CD4-positive, alpha-beta T cell treated with Interleukin-17A for 4 hours (primary cell): ENCODE data around the gene IL18RAP.

Experiments used
- DNase-seq: peaks from one replicate; pipeline ENCODE4 v3.0.0-alpha.2; 2020; ENCODE audit warnings: mixed read lengths

The IL18RAP gene

DNA sequence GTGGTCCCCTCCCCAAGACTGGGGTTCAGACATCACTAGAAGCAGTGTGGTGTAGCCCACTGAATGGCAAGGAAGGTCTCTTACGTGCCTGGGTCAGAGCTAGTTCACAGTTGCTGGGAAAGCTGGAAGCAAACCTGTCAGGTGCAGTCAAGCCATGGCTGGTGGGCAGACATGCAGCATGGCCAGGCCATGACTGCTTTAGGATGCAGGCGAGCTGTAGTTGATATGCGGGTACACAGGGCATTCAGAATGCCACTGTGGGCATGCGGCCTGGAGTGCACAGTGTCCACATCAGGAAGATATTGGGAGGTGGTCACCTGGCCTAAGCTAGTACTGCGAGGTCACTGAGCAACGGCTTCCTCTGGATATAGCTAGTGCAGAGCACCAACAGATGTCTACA, 38.2 kb downstream of the IL18RAP start:
- no peak for DNase-seq

DNA sequence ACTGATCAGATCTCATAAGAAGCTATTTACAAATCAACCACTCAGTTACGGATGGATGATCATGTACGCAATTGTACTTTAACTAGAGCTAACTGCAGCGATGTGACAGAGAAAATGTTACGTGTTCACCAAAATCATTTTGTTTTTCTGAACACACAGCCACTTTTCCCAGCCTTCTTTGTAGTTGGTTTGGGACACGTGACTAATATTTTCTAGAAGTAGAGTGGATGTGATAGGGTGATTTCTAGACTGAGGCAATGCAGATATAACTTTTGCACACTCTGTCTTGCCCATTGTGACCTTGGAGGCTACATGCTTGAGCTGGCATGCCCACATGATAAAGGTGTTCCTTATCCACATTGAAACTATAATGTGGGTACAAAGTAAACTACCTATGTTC, 40.2 kb downstream of the IL18RAP start:
- no peak for DNase-seq

DNA sequence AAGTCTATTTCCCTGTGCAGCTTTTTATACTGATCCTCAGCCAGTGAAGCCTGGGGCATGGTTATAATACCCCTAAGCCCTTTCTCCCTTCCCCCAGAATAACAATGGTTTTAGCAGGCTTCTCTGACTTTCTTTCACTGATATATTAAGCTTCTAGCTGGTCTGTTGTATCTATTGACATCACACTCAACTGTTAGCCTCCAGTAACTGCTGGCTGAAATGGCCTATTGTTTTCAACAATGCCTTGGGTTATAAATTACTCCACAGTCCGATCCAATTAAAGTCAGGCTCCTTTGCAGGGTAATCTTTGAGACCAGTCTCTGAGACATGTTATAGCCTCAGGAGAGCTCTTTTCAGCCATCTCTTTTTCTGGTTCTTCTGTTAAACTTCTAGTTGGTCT, 47.2 kb downstream of the IL18RAP start:
- DNase-seq, result no peak

DNA sequence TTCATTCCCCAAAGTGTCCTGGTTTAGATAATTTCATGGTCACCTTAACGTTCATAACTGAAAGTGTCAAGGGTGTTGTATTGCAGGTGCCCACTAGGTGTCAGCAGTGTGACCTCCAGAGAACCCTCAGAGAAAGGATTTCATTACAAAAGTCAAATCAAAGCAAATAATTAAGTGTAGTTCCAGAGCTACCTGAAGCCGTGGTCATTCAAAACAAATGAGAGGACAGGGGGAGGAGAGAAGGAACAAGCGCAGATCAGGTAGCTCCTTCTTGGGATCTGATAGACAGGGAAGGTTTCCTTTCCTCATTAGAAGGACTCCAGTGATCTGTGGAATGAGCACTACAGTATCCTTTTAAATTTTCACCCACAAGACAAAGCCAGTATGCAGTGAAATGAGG, 50.1 kb downstream of the IL18RAP start, which contains the start of gene SLC9A4:
Gene SLC9A4, plus strand, starts transcription at position 207 of the 400 bp plus-strand sequence. CDS start 534 bp downstream, outside the sequence.
- peak; percentile 58 for DNase-seq

DNA sequence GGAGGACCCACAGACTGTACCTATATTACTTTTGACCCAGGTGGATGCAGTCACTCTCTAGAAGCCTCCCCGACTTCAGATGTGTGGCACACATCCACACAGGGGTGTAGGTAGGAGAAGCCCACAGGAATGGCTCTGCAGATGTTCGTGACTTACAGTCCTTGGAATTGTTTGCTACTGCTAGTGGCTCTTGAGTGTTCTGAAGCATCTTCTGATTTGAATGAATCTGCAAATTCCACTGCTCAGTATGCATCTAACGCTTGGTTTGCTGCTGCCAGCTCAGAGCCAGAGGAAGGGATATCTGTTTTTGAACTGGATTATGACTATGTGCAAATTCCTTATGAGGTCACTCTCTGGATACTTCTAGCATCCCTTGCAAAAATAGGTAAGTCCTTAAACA, 50.7 kb downstream of the IL18RAP start:
- DNase-seq, result no peak

DNA sequence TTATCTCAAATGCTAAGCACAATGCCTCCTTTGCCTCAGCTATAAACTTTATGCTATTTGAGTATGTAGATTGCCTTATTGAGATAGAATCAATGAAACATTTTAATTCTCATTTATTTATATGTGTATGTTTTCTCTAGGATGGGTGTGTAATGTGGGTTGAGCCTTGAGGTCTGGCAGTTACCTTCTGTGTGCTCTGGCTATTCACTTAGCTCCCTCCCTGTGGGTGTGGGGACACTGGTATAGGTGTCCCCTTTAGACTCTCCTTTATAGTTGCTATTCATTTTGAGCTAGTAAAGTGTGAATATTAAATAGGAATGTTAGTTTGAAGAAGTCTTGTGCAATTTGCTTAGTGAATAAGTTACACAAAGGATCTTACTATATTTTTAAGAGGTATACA, 51.8 kb downstream of the IL18RAP start:
- no peak for DNase-seq

DNA sequence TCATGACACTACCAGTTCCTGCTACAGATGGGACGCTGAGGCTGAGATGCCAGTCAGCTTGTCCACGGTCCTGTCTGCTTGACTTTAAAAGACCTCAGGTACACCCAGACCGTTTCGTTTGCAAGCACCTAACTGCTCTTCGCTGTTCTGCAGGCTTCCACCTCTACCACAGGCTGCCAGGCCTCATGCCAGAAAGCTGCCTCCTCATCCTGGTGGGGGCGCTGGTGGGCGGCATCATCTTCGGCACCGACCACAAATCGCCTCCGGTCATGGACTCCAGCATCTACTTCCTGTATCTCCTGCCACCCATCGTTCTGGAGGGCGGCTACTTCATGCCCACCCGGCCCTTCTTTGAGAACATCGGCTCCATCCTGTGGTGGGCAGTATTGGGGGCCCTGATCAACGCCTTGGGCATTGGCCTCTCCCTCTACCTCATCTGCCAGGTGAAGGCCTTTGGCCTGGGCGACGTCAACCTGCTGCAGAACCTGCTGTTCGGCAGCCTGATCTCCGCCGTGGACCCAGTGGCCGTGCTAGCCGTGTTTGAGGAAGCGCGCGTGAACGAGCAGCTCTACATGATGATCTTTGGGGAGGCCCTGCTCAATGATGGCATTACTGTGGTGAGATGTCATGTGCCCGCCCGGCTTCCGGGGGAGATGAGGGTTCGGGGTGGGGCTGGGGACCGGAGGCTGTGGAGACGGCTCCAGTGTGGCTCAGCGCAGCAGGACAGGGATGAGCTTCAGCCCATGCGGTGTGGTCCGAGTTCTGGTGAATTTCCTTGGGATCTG, 55.9 kb downstream of the IL18RAP start:
- no peak for DNase-seq

DNA sequence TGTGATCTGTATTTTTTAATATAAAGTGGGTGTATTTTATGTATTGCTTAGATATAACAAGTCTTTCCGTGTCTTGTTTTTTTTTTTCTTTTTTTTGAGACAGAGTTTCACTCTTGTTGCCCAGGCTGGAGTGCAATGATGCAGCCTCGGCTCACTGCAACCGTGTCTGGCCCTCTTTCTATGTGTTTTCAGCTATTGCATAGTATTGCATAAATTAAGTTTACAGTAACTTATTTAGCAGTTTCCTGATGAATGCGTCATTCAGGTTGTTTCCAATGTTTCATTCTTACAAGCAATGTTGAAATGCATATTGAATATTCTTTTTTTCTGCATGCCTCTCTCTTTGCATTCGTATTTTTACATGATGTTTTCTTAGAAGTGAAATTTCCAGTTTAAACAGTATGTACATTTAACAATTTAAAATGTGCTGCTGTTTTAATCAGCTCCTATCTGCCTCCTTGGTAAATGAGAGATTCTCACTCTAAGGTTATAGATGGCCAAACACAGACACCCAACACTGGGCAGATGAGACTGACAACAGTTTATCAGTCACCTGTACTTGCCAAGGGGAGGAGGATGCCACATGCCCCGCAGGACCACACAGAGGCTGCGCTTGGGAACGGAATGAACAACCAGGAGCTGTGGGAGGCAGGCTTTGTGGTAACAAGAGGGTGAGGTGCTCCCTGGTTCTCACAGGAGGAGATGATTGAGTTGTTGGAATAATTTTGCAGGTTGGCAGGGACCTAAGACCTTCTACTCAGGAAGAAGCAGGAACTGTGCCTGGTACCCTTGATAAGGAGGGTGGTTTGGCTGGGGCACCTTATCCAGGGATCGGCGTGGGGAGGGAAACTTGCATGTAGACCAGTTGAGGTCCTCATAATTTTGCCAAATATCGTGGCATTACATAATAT, 57.6 kb downstream of the IL18RAP start:
- no peak for DNase-seq

DNA sequence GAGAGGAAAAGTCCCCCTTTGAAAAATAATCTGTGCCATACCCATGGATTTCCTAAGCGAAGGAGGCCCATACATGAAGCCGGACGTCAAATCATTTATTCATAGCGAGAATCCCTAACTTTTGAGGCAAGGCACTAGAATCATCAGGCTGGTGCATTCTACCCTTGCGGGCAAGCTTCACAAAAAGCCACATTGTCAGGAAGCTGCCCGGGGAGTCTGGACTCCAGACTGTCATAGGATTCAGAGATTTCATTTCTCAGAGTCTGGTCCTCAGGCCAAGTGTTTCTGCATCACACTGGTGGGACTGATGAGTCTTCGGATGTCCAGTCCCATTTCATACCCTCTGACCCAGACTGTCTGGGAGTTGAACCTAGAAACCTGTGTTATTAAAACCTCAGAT, 59.0 kb downstream of the IL18RAP start:
- DNase-seq, result no peak

DNA sequence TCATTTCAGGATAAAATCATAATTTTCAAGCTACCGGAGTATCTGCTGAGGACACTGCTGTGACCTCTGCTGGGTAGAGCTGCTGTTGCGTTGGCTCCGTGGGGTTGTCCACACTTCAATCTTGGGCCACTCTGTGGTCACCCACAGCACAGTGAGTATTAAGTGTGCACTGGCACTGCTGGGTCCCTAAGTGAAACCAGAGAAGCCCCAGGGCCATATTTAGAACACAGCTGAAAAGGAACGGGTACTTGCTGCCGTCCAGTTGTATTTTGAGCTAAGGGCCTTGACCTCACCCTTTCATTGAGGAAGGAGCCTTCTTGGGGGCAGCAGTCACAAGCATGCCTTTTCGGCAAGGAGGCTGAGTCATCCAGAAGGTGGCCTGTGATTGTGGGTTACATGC, 60.1 kb downstream of the IL18RAP start:
- DNase-seq, result no peak

DNA sequence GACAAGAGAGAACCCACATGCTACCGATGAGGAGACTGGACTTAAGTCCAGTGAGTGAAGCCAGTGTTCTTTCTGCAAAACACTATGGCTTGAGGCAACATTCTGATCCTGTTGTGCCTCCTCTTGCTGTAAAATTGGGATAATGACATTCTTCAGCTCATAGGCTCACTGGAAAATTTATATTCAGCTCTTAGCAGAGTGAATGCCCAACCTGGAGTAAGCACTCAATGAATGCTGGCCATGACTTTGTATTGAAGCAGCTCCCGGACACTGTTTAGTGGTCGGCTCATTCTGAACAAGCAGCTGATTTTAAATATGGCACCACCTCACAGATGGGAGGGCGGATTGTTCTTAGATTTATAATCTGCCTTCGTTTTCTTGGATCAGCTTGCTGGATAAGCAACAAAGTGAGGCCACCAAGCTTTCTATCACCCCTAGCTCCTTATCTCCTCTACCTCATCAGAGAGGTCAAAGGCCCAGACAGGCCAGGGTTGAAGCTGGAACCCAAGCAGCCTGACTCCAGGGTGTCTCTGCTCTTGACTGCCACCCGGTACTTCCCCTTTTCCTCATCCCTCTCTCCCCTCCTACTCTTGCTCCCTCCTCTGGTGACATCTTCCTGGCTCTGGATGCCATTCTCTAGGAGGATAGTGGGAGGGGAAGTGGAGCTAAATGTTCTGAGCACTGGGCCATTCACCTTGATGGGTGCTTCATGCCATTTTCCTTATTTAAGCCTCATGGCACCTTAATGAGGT, 61.5 kb downstream of the IL18RAP start:
- no peak for DNase-seq

DNA sequence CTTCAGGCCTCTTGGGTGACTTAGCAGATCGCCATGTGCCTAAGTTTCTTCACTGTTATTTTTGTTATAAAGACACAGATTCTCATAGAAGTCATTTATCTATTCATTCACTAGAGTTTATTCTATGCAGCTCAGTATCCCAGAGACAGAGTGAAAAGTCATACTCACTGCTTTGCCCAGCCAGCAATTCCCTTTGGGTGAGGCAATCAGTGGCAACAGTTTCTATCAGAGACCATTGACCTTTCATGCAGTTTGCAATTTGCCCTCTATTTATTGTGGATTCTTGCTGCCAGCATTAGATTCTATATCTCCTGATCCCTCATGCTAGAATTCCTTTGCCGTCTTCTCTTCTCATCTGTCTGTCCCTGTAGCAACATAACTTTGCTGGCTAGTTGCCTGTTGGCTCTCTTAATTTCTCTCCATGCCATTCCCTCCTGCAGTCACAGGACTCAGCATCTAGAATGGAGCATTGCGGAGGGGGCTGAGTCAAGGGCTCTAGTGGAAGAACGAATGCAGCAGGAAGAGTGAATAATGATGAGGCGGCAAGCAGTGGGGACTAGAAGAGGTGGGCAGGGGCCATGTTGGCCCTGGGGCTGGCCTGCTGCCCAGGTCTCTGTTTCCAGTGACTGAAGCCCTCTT, 62.3 kb downstream of the IL18RAP start:
- no peak for DNase-seq

DNA sequence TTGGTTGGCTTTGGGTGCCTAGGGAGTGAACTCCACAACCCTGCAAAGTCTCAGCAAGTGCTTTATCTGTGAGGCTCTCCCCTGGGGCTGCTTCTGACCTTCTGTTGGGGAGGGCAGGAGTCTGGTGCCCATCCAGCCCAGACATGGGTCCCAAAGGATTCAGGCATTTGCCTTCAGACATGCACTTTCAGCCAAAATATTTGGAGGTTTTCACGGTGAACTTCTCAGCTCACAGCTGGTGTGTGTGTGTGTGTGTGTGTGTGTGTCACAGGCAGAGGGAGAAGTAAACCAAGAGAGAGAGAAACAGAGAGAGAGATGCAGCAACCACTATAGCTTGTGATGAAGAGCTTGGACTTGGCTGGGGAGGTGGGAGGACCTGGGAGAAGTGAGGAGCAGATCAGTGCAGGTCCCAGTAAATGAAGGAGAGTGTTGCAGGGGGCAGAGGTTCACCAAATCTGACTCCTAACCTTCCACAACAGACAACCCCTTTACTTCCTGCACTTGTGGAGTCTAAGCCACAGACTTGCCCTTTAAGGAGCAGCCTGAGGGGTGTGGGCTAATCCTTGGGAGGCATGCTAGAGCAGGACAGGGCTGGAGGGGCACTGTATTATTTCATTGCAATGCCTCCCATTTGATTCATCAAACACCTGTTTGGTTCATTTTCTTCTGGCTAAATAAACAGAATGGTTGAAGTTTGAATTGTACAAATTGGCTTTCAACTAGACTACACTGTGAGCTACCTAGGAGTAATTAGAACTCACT, 64.2 kb downstream of the IL18RAP start:
- no peak for DNase-seq

DNA sequence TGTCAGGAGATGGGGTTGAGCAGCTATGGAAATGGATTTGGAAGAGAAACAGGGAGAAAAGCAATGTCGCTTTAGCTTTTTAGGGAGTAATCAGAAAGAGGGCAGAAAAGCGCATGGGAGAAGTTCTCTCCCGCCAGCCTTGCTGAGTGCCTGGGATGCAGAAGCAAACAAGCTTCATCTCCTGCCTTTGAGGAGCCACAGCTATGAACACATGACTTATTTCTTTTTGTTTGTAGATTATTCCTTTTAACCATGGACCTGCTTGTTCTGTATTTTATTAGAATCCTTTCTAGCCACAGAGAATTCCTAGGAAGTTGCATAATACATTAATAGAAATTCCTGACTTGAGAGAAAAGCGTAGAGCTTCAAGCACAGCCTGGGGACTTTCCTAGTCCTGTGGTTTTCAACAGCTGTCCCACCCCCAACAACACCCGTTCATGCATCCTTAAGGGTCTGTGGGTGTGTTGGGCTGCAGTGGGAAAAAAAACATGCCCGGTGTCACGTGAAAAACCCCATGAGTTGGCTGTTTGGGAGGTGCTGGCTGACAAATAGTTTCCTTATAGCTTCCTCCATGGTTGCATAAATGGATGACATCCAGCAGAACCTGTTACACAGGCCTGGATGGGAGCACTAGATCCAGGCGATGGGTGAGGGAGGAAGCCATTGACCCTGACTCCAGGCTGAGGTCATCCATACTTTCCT, 65.0 kb downstream of the IL18RAP start:
- DNase-seq, result no peak

DNA sequence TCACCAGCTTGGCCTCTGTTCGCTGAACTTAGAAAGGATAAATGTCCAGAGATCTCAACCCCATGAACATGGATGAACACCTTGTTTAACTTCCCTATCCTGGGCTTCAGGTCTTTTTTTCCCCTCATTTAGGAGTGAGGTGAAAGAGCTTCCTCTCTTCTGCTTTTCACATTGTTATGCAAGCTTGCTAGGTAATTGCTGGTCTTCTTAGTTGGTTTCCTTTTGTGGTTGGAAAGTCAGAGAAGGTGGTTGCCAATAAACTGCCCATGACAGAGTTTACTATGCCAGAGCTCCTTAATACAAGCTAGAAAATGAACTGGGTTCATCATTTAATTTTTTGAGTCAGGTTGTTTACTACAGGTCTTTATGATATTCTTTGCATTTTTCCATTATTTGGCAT, 66.7 kb downstream of the IL18RAP start:
- no peak for DNase-seq

DNA sequence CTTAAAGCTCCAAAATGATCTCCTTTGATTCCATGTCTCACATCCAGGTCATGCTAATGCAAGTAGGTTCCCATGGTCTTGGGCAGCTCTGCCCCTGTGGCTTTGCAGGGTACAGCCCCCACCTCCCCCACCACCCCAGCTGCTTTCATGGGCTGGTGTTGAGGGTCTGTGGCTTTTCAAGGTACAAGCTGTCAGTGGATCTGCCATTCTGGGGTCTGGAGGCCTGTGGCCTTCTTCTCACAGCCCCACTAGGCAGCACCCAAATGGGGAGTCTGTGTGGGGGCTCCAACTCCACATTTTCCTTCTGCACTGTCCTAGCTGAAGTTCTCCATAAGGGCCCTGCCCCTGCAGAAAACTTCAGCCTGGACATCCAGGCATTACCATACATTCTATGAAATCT, 69.0 kb downstream of the IL18RAP start:
- no peak for DNase-seq

DNA sequence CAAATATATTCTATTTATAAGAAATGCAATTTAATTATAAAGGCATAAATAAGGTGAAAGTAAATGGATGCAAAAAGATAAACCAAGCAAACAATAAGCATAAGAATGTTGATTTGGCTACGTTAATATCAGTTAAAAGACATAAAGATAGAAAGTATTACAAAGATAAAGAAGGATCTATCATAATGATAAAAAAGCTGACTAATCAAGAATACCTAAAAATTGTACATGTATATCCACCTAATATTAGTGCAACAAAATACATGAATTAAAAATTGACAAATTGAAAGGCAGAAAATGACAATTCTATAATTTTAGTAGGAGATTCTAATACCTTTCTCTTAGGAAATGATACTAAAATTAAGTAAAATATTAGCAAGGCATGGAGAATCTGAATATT, 71.6 kb downstream of the IL18RAP start:
- no peak for DNase-seq

DNA sequence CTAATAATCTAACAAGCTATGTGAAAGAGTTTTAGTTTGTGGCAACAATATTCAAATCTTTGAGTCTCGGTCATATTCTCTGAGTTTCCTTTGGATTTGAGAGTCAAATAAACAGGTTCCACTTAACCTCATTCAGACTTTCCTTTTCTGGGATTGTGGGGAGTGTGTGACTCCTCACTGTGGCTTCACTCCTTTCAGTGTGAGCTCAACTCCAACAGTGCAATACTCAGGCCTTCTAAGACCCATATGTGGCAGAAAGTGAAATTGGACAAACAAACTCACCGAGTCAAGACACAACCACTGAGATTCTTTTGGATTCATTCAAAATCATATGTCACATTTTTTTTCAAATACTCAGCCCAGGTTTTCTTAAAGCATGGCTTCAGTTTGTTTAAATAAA, 75.5 kb downstream of the IL18RAP start:
- no peak for DNase-seq

DNA sequence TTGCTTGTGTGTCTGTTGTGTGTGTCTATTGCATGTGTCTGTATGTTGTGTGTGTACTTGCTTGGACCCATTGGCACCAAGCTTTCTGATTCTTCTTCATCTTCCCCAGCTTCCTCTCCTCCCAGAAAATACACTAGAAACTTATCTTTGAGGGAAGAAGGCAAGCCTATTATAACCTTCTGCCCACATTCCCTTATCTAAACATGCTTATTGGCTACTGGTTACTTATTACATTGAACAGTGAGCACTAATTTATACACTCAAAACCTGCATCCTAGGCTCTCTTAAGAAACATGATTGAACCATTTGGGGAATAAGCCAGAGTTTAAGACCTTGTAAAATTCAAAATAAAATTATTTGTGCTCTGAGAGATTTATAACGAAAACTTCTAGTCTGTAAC, 76.6 kb downstream of the IL18RAP start:
- DNase-seq, result no peak
